Neural progenitor cell (in vitro differentiated cells): Measurements from ENCODE around the gene AGAP3. TPM values are rescaled to one million over a fixed set of nuclear protein-coding genes. Genes with fewer than 3 reads are reported as not detected.

Experiments
- DNase-seq: peaks from one replicate; pipeline ENCODE4 v3.0.0-alpha.2; 2016; ENCODE audit warnings: low spot score
- H2AFZ ChIP-seq: fragments of 200-600 bp; sonication (generic); replicated peaks from 2 replicates; pipeline ENCODE4 v1.6.1; 2016; ENCODE audit warnings: antibody characterized with exemption
- H3F3A ChIP-seq: fragments of 200-600 bp; sonication (generic); 2 replicates; pipeline ENCODE4 v1.6.1; 2016; ENCODE audit warnings: antibody characterized with exemption, low read depth
- H3K27ac ChIP-seq: fragments of 200-600 bp; sonication (generic); 2 replicates; pipeline ENCODE4 v1.5.1; 2016; ENCODE audit warnings: mild to moderate bottlenecking
- H3K27me3 ChIP-seq: fragments of 200-600 bp; sonication (generic); 2 replicates; pipeline ENCODE4 v1.6.1; 2016; ENCODE audit warnings: mild to moderate bottlenecking, moderate library complexity
- H3K36me3 ChIP-seq: fragments of 200-600 bp; sonication (generic); 2 replicates; pipeline ENCODE4 v1.5.1; 2016
- H3K4me1 ChIP-seq: fragments of 200-600 bp; sonication (generic); 2 replicates; pipeline ENCODE4 v1.6.1; 2016; ENCODE audit warnings: mixed run types
- H3K4me2 ChIP-seq: fragments of 200-600 bp; sonication (generic); 2 replicates; pipeline ENCODE4 v1.6.1; 2016
- H3K4me3 ChIP-seq: fragments of 200-600 bp; sonication (generic); 2 replicates; pipeline ENCODE4 v1.5.1; 2016
- H3K79me2 ChIP-seq: fragments of 200-600 bp; sonication (generic); 2 replicates; pipeline ENCODE4 v1.6.1; 2016; ENCODE audit warnings: low read depth
- H3K9ac ChIP-seq: fragments of 200-600 bp; sonication (generic); 2 replicates; pipeline ENCODE4 v1.6.1; 2016
- H3K9me3 ChIP-seq: fragments of 200-600 bp; sonication (generic); 2 replicates; pipeline ENCODE4 v1.5.1; 2016; ENCODE audit warnings: low read depth
- H4K20me1 ChIP-seq: fragments of 200-600 bp; sonication (generic); 2 replicates; pipeline ENCODE4 v1.6.1; 2016; ENCODE audit warnings: low read depth
- H3K27ac Mint-ChIP-seq: 3 replicates; pipeline ENCODE4 v1.8.0; 2021; ENCODE audit warnings: mixed read lengths
- H3K27me3 Mint-ChIP-seq: 2 replicates; pipeline ENCODE4 v1.8.0; 2022; ENCODE audit warnings: low read depth, mild to moderate bottlenecking, inconsistent platforms, moderate library complexity, mixed read lengths; ENCODE audit not compliant: insufficient read depth
- H3K36me3 Mint-ChIP-seq: 3 replicates; pipeline ENCODE4 v1.8.0; 2021; ENCODE audit warnings: mixed read lengths
- H3K4me1 Mint-ChIP-seq: 3 replicates; pipeline ENCODE4 v1.8.0; 2021; ENCODE audit warnings: mixed read lengths
- H3K4me3 Mint-ChIP-seq: 3 replicates; pipeline ENCODE4 v1.8.0; 2021; ENCODE audit warnings: mild to moderate bottlenecking, moderate library complexity, mixed read lengths
- H3K9me3 Mint-ChIP-seq: 3 replicates; pipeline ENCODE4 v1.8.0; 2020; ENCODE audit warnings: mixed read lengths
- EZH2 ChIP-seq: fragments of 200-600 bp; sonication (generic); IDR thresholded peaks from 2 replicates; pipeline ENCODE4 v1.6.1; 2017; ENCODE audit warnings: antibody characterized with exemption, mild to moderate bottlenecking, moderate library complexity
- EZH2phosphoT487 ChIP-seq: fragments of 200-600 bp; sonication (generic); IDR thresholded peaks from 2 replicates; pipeline ENCODE4 v1.6.1; 2017; ENCODE audit warnings: antibody characterized with exemption
- total RNA-seq: library from RNA; depleted of rRNA; stranded (reverse); fragments of >200 nt; gene quantifications from 2 replicates; pipeline ENCODE4 v1.2.3, GENCODE V29; 2015; ENCODE audit warnings: low replicate concordance
- TF ChIP-seq, protein P1 (sequence below): fragments of 200-600 bp; sonication (generic); IDR thresholded peaks from 2 replicates; pipeline ENCODE4 v1.5.1; 2017; ENCODE audit warnings: antibody characterized with exemption, mild to moderate bottlenecking

AGAP3 gene
- total RNA-seq, 1 donor from 2014 or later, result 38.9 TPM

DNA sequence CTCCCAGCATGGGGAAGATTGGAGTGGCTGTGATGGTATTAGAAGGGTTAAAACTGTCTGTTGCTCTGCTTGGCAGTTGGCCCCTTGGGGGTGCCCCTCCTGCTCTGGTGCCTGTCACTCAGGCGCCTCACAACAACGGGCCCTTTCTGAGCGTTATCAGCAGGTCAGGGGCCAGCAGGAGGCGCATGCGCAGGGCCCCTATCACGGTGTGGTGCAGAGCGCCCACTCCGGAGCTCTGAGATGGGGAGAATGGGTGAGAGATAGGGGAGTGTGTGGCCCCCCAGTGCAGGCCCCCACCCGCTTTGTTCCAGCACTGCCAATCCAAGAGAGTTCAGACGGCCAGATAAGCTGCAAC is 56.4 kb downstream of the AGAP3 start:
- H3K27ac Mint-ChIP-seq, result no peak overlapping the region
- DNase-seq, result peak; percentile 44
- H4K20me1 ChIP-seq, result peaks cover 19% of the 10 kb centered on the region
- H3K79me2 ChIP-seq, result no peaks in the 10 kb centered on the region
- H3K9me3 Mint-ChIP-seq, result no peaks in the 10 kb centered on the region
- peaks cover under 1% of the 10 kb centered on the region for H3F3A ChIP-seq
- peaks cover 26% of the 10 kb centered on the region for H3K4me1 ChIP-seq
- no peaks in the 10 kb centered on the region for H3K27me3 ChIP-seq
- H3K9me3 ChIP-seq, result no peaks in the 10 kb centered on the region
- no peaks in the 10 kb centered on the region for H3K36me3 ChIP-seq
- H3K27me3 Mint-ChIP-seq, result peaks cover 2% of the 10 kb centered on the region
- no peak overlapping the region for H3K9ac ChIP-seq
- TF ChIP-seq EZH2phosphoT487 (no peak), EZH2 (no peak)
- TF ChIP-seq, protein P1, sequence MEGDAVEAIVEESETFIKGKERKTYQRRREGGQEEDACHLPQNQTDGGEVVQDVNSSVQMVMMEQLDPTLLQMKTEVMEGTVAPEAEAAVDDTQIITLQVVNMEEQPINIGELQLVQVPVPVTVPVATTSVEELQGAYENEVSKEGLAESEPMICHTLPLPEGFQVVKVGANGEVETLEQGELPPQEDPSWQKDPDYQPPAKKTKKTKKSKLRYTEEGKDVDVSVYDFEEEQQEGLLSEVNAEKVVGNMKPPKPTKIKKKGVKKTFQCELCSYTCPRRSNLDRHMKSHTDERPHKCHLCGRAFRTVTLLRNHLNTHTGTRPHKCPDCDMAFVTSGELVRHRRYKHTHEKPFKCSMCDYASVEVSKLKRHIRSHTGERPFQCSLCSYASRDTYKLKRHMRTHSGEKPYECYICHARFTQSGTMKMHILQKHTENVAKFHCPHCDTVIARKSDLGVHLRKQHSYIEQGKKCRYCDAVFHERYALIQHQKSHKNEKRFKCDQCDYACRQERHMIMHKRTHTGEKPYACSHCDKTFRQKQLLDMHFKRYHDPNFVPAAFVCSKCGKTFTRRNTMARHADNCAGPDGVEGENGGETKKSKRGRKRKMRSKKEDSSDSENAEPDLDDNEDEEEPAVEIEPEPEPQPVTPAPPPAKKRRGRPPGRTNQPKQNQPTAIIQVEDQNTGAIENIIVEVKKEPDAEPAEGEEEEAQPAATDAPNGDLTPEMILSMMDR, result peak; percentile 18
- H3K36me3 Mint-ChIP-seq, result peaks cover 20% of the 10 kb centered on the region
- H3K4me3 ChIP-seq, result no peak overlapping the region
- H3K4me1 Mint-ChIP-seq, result peaks cover 7% of the 10 kb centered on the region
- H3K4me2 ChIP-seq, result no peak overlapping the region
- H2AFZ ChIP-seq, result no peak overlapping the region
- H3K27ac ChIP-seq, result no peak overlapping the region
- H3K4me3 Mint-ChIP-seq, result no peak overlapping the region

DNA sequence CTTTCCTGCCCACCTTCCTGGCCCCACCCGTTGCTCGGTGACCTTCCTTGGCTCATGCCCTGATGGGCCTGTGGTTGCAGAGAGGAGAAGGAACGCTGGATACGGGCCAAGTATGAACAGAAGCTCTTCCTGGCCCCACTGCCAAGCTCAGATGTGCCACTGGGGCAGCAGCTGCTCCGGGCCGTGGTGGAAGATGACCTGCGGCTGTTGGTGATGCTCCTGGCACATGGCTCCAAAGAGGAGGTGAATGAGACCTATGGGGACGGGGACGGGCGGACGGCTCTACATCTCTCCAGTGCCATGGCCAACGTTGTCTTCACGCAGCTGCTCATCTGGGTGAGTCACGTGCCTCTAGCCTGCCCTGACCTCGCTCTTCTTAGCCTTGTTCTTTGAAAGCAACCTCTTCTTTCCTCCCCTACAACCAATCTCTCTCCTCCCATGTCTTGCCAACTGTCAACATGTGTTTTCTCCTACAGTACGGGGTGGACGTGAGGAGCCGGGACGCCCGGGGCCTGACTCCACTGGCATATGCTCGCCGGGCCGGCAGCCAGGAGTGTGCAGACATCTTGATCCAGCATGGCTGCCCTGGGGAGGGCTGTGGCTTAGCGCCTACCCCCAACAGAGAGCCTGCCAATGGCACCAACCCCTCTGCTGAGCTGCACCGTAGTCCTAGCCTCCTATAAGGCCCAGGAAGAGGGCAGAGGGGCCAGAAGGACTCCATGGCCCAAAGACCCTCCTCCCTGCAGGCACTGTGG is 57.2 kb downstream of the AGAP3 start:
- Mint-ChIP-seq H3K27ac (no peak overlapping the region), H3K27me3 (peaks cover 2% of the 10 kb centered on the region), H3K4me1 (peaks cover 7% of the 10 kb centered on the region), H3K36me3 (peaks cover 20% of the 10 kb centered on the region), H3K4me3 (no peak overlapping the region), H3K9me3 (no peaks in the 10 kb centered on the region)
- Histone ChIP-seq H3K4me2 (no peak overlapping the region), H3K9ac (no peak overlapping the region), H3K36me3 (no peaks in the 10 kb centered on the region), H3K9me3 (no peaks in the 10 kb centered on the region), H3F3A (no peaks in the 10 kb centered on the region), H3K27me3 (no peaks in the 10 kb centered on the region), H3K4me3 (no peak overlapping the region), H3K4me1 (peaks cover 19% of the 10 kb centered on the region), H3K27ac (no peak overlapping the region), H2AFZ (no peak overlapping the region), H4K20me1 (peaks cover 13% of the 10 kb centered on the region), H3K79me2 (no peaks in the 10 kb centered on the region)
- TF ChIP-seq EZH2phosphoT487 (no peak), EZH2 (no peak)
- TF ChIP-seq, protein P1, result no peak
- no peak for DNase-seq

DNA sequence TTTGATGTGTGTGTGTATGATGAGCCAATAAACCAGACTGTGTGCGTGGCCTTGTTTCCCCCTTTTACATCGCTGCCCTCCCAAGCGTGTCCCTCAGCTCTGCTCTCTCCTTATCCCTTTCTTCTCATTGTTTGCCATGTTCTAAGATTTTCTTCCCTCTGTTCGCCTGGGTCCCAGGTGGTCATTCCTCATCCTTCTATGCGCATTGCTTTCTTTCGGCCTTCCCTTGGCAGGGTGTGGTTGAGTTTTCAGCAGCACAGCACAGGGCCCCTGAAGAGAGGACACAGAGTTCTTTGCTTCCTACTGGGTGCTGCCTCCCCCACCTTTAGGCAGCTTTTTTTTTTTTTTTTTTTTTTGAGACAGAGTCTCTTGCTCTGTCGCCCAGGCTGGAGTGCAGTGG is 58.1 kb downstream of the AGAP3 start:
- H3K36me3 Mint-ChIP-seq, result peaks cover 20% of the 10 kb centered on the region
- H3K36me3 ChIP-seq, result no peaks in the 10 kb centered on the region
- no peaks in the 10 kb centered on the region for H3K9me3 ChIP-seq
- no peak overlapping the region for H3K27ac ChIP-seq
- peaks cover 3% of the 10 kb centered on the region for H3K4me1 Mint-ChIP-seq
- no peaks in the 10 kb centered on the region for H3F3A ChIP-seq
- H3K9me3 Mint-ChIP-seq, result no peaks in the 10 kb centered on the region
- H3K27me3 Mint-ChIP-seq, result peaks cover 6% of the 10 kb centered on the region
- peaks cover 9% of the 10 kb centered on the region for H3K4me1 ChIP-seq
- H3K4me2 ChIP-seq, result no peak overlapping the region
- no peak overlapping the region for H3K9ac ChIP-seq
- no peak for TF ChIP-seq EZH2
- TF ChIP-seq, protein P1, result no peak
- no peak for TF ChIP-seq EZH2phosphoT487
- no peak overlapping the region for H2AFZ ChIP-seq
- H3K4me3 Mint-ChIP-seq, result no peak overlapping the region
- no peak for DNase-seq
- H3K27me3 ChIP-seq, result no peaks in the 10 kb centered on the region
- H4K20me1 ChIP-seq, result peaks cover 5% of the 10 kb centered on the region
- H3K4me3 ChIP-seq, result no peak overlapping the region
- H3K27ac Mint-ChIP-seq, result peak overlapping the region; percentile 6
- H3K79me2 ChIP-seq, result no peaks in the 10 kb centered on the region
